Prostate gland (tissue), 2 donors: ENCODE data around the gene KANSL3. TPM values are rescaled to one million over a fixed set of nuclear protein-coding genes. Genes with fewer than 3 reads are reported as not detected.

Experiments used
- DNase-seq: peaks from one replicate; pipeline ENCODE4 v3.0.0-alpha.2; 2019; ENCODE audit warnings: low spot score
- H3K27ac ChIP-seq, 2 donors: fragments of 200-600 bp; sonication (generic); 2 replicates each; pipeline ENCODE4 v1.5.1; 2017 to 2019
- H3K27me3 ChIP-seq: fragments of 200-600 bp; sonication (generic); replicated peaks from 2 replicates; pipeline ENCODE4 v1.5.1; 2019; ENCODE audit not compliant: insufficient read depth
- H3K36me3 ChIP-seq, 2 donors: fragments of 200-600 bp; sonication (generic); 1 replicate in 1 of 2; 2 replicates in 1 of 2; pipeline versions ENCODE4 v1.5.1 to v1.8.1; 2017 to 2019
- H3K4me1 ChIP-seq: fragments of 200-600 bp; sonication (generic); replicated peaks from 2 replicates; pipeline ENCODE4 v1.5.1; 2019
- H3K4me3 ChIP-seq, 2 donors: fragments of 200-600 bp; sonication (generic); 2 replicates each; pipeline ENCODE4 v1.5.1; 2017 to 2019
- H3K9me3 ChIP-seq: fragments of 200-600 bp; sonication (generic); 2 replicates; pipeline ENCODE4 v1.5.1; 2017
- CTCF ChIP-seq, 4 experiments: fragments of 200-600 bp in 2 of 4; fragments of 450-650 bp in 2 of 4; sonication (generic) in 2 of 4; IDR thresholded peaks; 1 replicate in 3 of 4; 2 replicates in 1 of 4; pipeline ENCODE4 v1.5.1; 2016 to 2019; ENCODE audit warnings: antibody characterized with exemption in 4 of 4, mild to moderate bottlenecking in 2 of 4, moderate library complexity in 2 of 4
- POLR2A ChIP-seq: fragments of 450-650 bp; IDR thresholded peaks from one replicate; pipeline ENCODE4 v1.6.1; 2016; ENCODE audit warnings: antibody characterized with exemption, mild to moderate bottlenecking
- POLR2AphosphoS5 ChIP-seq: sonication (generic); formaldehyde crosslinking; IDR thresholded peaks from one replicate; pipeline ENCODE4 v1.6.1; 2017; ENCODE audit warnings: antibody characterized with exemption
- WGBS: methylation state at CpG from one replicate; pipeline ENCODE4 v1.1.5; 2018; 5-methylcytosine and 5-hydroxymethylcytosine counted together
- intact Hi-C: fragments of 100-400 bp; cut with DNase I; formaldehyde crosslinking; loops from one replicate; pipeline ENCODE4 v1.14.2; 2022
- total RNA-seq, 2 donors: library from RNA; depleted of rRNA; stranded (reverse); fragments of >200 nt; gene quantifications; one replicate each; pipeline ENCODE4 v1.1.0, GENCODE V29; 2016

The KANSL3 gene
- total RNA-seq, 2 donors from 2014 or later: 41.3 to 70.0 TPM

- WGBS: 89% methylated on average over 7 of the region's 7 CpGs
- H3K27ac ChIP-seq: no peak overlapping the region
- H3K4me3 ChIP-seq: no peak overlapping the region
- intact Hi-C loops: no loop called here
- no peaks in the 10 kb centered on the region for H3K4me1 ChIP-seq
- H3K27me3 ChIP-seq: no peaks in the 10 kb centered on the region
- TF ChIP-seq POLR2AphosphoS5 (no peak), CTCF (IDR thresholded peaks at IDR 0.05) (no peak), POLR2A (no peak)
- H3K36me3 ChIP-seq: no peaks in the 10 kb centered on the region
- no peak for DNase-seq
- no peaks in the 10 kb centered on the region for H3K9me3 ChIP-seq
These were observed 10.3 kb upstream of the KANSL3 start for GRCh38 chr2:96648306-96648930.

- H3K4me1 ChIP-seq: no peaks in the 10 kb centered on the region
- intact Hi-C loops: no loop called here
- DNase-seq: no peak
- H3K27ac ChIP-seq: no peak overlapping the region
- no peaks in the 10 kb centered on the region for H3K9me3 ChIP-seq
- WGBS: 95% methylated on average over 6 of the region's 6 CpGs
- H3K27me3 ChIP-seq: no peaks in the 10 kb centered on the region
- no peak overlapping the region for H3K4me3 ChIP-seq
- TF ChIP-seq CTCF (IDR thresholded peaks at IDR 0.05) (no peak), POLR2AphosphoS5 (no peak), POLR2A (no peak)
- no peaks in the 10 kb centered on the region for H3K36me3 ChIP-seq
These were observed 9.6 kb upstream of the KANSL3 start for GRCh38 chr2:96647681-96648080.

GRCh38 chr2:96642564-96643360 lies 4.7 kb upstream of the KANSL3 start, which contains the start of gene FER1L5:
TSS of gene FER1L5 (plus strand) at chr2:96642764. CDS start at chr2:96642837, 73 bp downstream.
- 26% methylated on average over 10 of the region's 10 CpGs for WGBS
- Histone ChIP-seq H3K9me3 (no peaks in the 10 kb centered on the region), H3K4me3 (peak within 1 kb of the TSS; percentile 14), H3K4me1 (no peaks in the 10 kb centered on the region), H3K27ac (peak within 1 kb of the TSS in 1 of 2 donors; percentile 60), H3K27me3 (no peaks in the 10 kb centered on the region), H3K36me3 (no peaks in the 10 kb centered on the region)
- peak; percentile 49 for TF ChIP-seq POLR2AphosphoS5
- no peak for TF ChIP-seq POLR2A
- no peak for TF ChIP-seq CTCF (IDR thresholded peaks at IDR 0.05)
- DNase-seq: peak; percentile 40
- intact Hi-C loops: no loop called here

- intact Hi-C loops: loop anchor here (1.0 to 10.0 kb wide), 5 partner anchors 27 to 315 kb away; partner anchors contain the start of gene ARID5A
These were observed 548 bp downstream of the KANSL3 start for GRCh38 chr2:96637385-96638143.

More at GRCh38 chr2:96637385-96638143, 548 bp downstream of the KANSL3 start:
- under 1% methylated on average over 32 of the region's 50 CpGs for WGBS
- H3K9me3 ChIP-seq: no peaks in the 10 kb centered on the region
- no peaks in the 10 kb centered on the region for H3K27me3 ChIP-seq
- H3K27ac ChIP-seq: peak overlapping the region; percentile 92 to 96
- DNase-seq: peak; percentile 62
- no peaks in the 10 kb centered on the region for H3K36me3 ChIP-seq
- peak overlapping the region; percentile 82 to 89 for H3K4me3 ChIP-seq
- TF ChIP-seq CTCF (IDR thresholded peaks at IDR 0.05) (no peak), POLR2A (peak; percentile 8)
- H3K4me1 ChIP-seq: no peaks in the 10 kb centered on the region
